ENCODE data around the gene TTLL10. TPM values are rescaled to one million over a fixed set of nuclear protein-coding genes. Genes with fewer than 3 reads are reported as not detected.

TTLL10 gene
- total RNA-seq, 1 donor from 2014 or later: not detected

GRCh38 chr1:1132042-1132950, 41.4 kb upstream of the TTLL10 start:
- TF ChIP-seq POLR2A (IDR thresholded peaks at IDR 0.05): no peak
- no peak for TF ChIP-seq CTCF (IDR thresholded peaks at IDR 0.05)
- TF ChIP-seq POLR2AphosphoS5 (IDR thresholded peaks at IDR 0.05; ENCODE audit: insufficient read depth in 1 of 2, low read depth in 1 of 2): no peak
- intact Hi-C loops (cut with DNase I): no loop called here

GRCh38 chr1:1132956-1133750, 40.5 kb upstream of the TTLL10 start:
- intact Hi-C loops (cut with DNase I): no loop called here
- DNase-seq (ENCODE audit: extremely low spot score in 2 of 2): no peak
- TF ChIP-seq CTCF (IDR thresholded peaks at IDR 0.05) (no peak), POLR2A (IDR thresholded peaks at IDR 0.05) (no peak), POLR2AphosphoS5 (IDR thresholded peaks at IDR 0.05; ENCODE audit: insufficient read depth in 1 of 2, low read depth in 1 of 2) (no peak)
- no peaks in the 10 kb centered on the region for H3K9me3 ChIP-seq
- no peak overlapping the region for H3K4me3 ChIP-seq
- H3K27ac ChIP-seq: no peak overlapping the region
- peaks cover 16% of the 10 kb centered on the region for H3K4me1 ChIP-seq
- H3K27me3 ChIP-seq: no peaks in the 10 kb centered on the region
- H3K36me3 ChIP-seq: no peaks in the 10 kb centered on the region

More at GRCh38 chr1:1132042-1132950, 41.4 kb upstream of the TTLL10 start:
- no peaks in the 10 kb centered on the region for H3K36me3 ChIP-seq
- no peak overlapping the region for H3K27ac ChIP-seq
- H3K27me3 ChIP-seq: no peaks in the 10 kb centered on the region
- DNase-seq (ENCODE audit: extremely low spot score in 2 of 2): no peak
- H3K4me1 ChIP-seq: peaks cover 12% of the 10 kb centered on the region
- no peak overlapping the region for H3K4me3 ChIP-seq
- H3K9me3 ChIP-seq: no peaks in the 10 kb centered on the region

- intact Hi-C loops (cut with DNase I): no loop called here
- Histone ChIP-seq H3K4me3 (no peak overlapping the region), H3K27me3 (no peaks in the 10 kb centered on the region), H3K9me3 (no peaks in the 10 kb centered on the region), H3K4me1 (peaks cover 16% of the 10 kb centered on the region), H3K27ac (no peak overlapping the region), H3K36me3 (no peaks in the 10 kb centered on the region)
- no peak for DNase-seq (ENCODE audit: extremely low spot score in 2 of 2)
- TF ChIP-seq POLR2A (IDR thresholded peaks at IDR 0.05): no peak
- TF ChIP-seq CTCF (IDR thresholded peaks at IDR 0.05): no peak
- no peak for TF ChIP-seq POLR2AphosphoS5 (IDR thresholded peaks at IDR 0.05; ENCODE audit: insufficient read depth in 1 of 2, low read depth in 1 of 2)
Measured at GRCh38 chr1:1134300-1134970, 39.2 kb upstream of the TTLL10 start.

GRCh38 chr1:1135339-1136136, 38.1 kb upstream of the TTLL10 start:
- H3K27me3 ChIP-seq: no peaks in the 10 kb centered on the region
- no peak for DNase-seq (ENCODE audit: extremely low spot score in 2 of 2)
- intact Hi-C loops (cut with DNase I): no loop called here
- no peak for TF ChIP-seq POLR2AphosphoS5 (IDR thresholded peaks at IDR 0.05; ENCODE audit: insufficient read depth in 1 of 2, low read depth in 1 of 2)
- no peak for TF ChIP-seq CTCF (IDR thresholded peaks at IDR 0.05)
- TF ChIP-seq POLR2A (IDR thresholded peaks at IDR 0.05): no peak
- peaks cover 16% of the 10 kb centered on the region for H3K4me1 ChIP-seq
- H3K27ac ChIP-seq: no peak overlapping the region
- no peak overlapping the region for H3K4me3 ChIP-seq
- no peaks in the 10 kb centered on the region for H3K36me3 ChIP-seq
- no peaks in the 10 kb centered on the region for H3K9me3 ChIP-seq

Measured in vagina (tissue), 2 donors.